Stomach (tissue), 4 donors: ENCODE measurements around the gene COA8.

Source experiments
- EP300 ChIP-seq: sonication (generic); formaldehyde crosslinking; IDR thresholded peaks from one replicate; pipeline ENCODE4 v1.6.1; 2017; ENCODE audit warnings: antibody characterized with exemption
- POLR2A ChIP-seq, 4 donors: fragments of 450-650 bp; IDR thresholded peaks; one replicate each; pipeline ENCODE4 v1.6.1; 2016; ENCODE audit warnings: antibody characterized with exemption in 4 of 4, control low read depth in 2 of 4, mild to moderate bottlenecking in 1 of 4, moderate library complexity in 1 of 4
- POLR2AphosphoS5 ChIP-seq, 3 donors: sonication (generic); formaldehyde crosslinking; IDR thresholded peaks; one replicate each; pipeline ENCODE4 v1.6.1; 2016; ENCODE audit warnings: antibody characterized with exemption in 3 of 3
- TF ChIP-seq, protein P1 (sequence below), 7 experiments: fragments of 450-650 bp in 4 of 7; fragments of 200-600 bp in 3 of 7; sonication (generic) in 3 of 7; IDR thresholded peaks; one replicate each; pipeline ENCODE4 v1.5.1; 2016 to 2019; ENCODE audit warnings: antibody characterized with exemption in 7 of 7, control low read depth in 2 of 7, mild to moderate bottlenecking in 1 of 7

- TF ChIP-seq, protein P1, sequence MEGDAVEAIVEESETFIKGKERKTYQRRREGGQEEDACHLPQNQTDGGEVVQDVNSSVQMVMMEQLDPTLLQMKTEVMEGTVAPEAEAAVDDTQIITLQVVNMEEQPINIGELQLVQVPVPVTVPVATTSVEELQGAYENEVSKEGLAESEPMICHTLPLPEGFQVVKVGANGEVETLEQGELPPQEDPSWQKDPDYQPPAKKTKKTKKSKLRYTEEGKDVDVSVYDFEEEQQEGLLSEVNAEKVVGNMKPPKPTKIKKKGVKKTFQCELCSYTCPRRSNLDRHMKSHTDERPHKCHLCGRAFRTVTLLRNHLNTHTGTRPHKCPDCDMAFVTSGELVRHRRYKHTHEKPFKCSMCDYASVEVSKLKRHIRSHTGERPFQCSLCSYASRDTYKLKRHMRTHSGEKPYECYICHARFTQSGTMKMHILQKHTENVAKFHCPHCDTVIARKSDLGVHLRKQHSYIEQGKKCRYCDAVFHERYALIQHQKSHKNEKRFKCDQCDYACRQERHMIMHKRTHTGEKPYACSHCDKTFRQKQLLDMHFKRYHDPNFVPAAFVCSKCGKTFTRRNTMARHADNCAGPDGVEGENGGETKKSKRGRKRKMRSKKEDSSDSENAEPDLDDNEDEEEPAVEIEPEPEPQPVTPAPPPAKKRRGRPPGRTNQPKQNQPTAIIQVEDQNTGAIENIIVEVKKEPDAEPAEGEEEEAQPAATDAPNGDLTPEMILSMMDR (IDR thresholded peaks at IDR 0.05) = no peak
- TF ChIP-seq POLR2AphosphoS5 (IDR thresholded peaks at IDR 0.05) = no peak
- TF ChIP-seq EP300 = no peak
- no peak for TF ChIP-seq POLR2A (IDR thresholded peaks at IDR 0.05)
Observed at GRCh38 chr14:103559766-103560165, 3.0 kb upstream of the COA8 start.
